ENCODE data around the gene COL4A2. TPM values are rescaled to one million over a fixed set of nuclear protein-coding genes. Genes with fewer than 3 reads are reported as not detected.

The COL4A2 gene
- total RNA-seq, 1 donor from 2014 or later = 1,414 TPM

- Histone ChIP-seq H2AFZ (ENCODE audit: low read depth, low read length) (no peak overlapping the region), H3K4me2 (ENCODE audit: low read length) (peak overlapping the region; percentile 51), H3K79me2 (ENCODE audit: insufficient read depth, low read length) (peaks cover 95% of the 10 kb centered on the region), H3K36me3 (ENCODE audit: insufficient read depth, low read length) (peaks cover 37% of the 10 kb centered on the region), H4K20me1 (ENCODE audit: insufficient read depth, low read length) (peaks cover 50% of the 10 kb centered on the region), H3K9me3 (ENCODE audit: insufficient read depth, low read depth, low read length) (no peaks in the 10 kb centered on the region), H3K27ac (ENCODE audit: low read depth, low read length) (peak overlapping the region; percentile 37), H3K4me3 (ENCODE audit: insufficient read depth, low read depth, low read length) (no peak overlapping the region), H3K9ac (ENCODE audit: low read length) (peak overlapping the region; percentile 46), H3K27me3 (ENCODE audit: insufficient read depth, low read length) (no peaks in the 10 kb centered on the region), H3K4me1 (ENCODE audit: insufficient read depth, low read length) (peaks cover 68% of the 10 kb centered on the region)
- Mint-ChIP-seq H3K27me3 (ENCODE audit: low read depth, unreplicated experiment) (no peaks in the 10 kb centered on the region), H3K4me1 (ENCODE audit: low read depth, unreplicated experiment) (peaks cover 68% of the 10 kb centered on the region), H3K27ac (ENCODE audit: unreplicated experiment) (peak overlapping the region; percentile 96), H3K36me3 (ENCODE audit: low read depth, unreplicated experiment) (peaks cover 61% of the 10 kb centered on the region), H3K9me3 (ENCODE audit: unreplicated experiment) (no peaks in the 10 kb centered on the region), H3K4me3 (ENCODE audit: unreplicated experiment) (peak overlapping the region; percentile 81)
- TF ChIP-seq CTCF (IDR thresholded peaks at IDR 0.05; ENCODE audit: insufficient read depth, low read depth, low read length) = no peak
- TF ChIP-seq EZH2 (IDR thresholded peaks at IDR 0.05; ENCODE audit: insufficient read depth, low read length) = no peak
- no peak for DNase-seq (ENCODE audit: low read depth)
- FAIRE-seq = no peak
Measured at GRCh38 chr13:110314516-110315245, 7.6 kb downstream of the COL4A2 start.

- Histone ChIP-seq H3K9me3 (ENCODE audit: insufficient read depth, low read depth, low read length) (no peaks in the 10 kb centered on the region), H2AFZ (ENCODE audit: low read depth, low read length) (no peak overlapping the region), H3K79me2 (ENCODE audit: insufficient read depth, low read length) (peaks cover 87% of the 10 kb centered on the region), H3K4me3 (ENCODE audit: insufficient read depth, low read depth, low read length) (no peak overlapping the region), H3K4me2 (ENCODE audit: low read length) (no peak overlapping the region), H4K20me1 (ENCODE audit: insufficient read depth, low read length) (peaks cover 45% of the 10 kb centered on the region), H3K9ac (ENCODE audit: low read length) (peak overlapping the region; percentile 3), H3K27ac (ENCODE audit: low read depth, low read length) (peak overlapping the region; percentile 28), H3K4me1 (ENCODE audit: insufficient read depth, low read length) (peaks cover 68% of the 10 kb centered on the region), H3K36me3 (ENCODE audit: insufficient read depth, low read length) (peaks cover 31% of the 10 kb centered on the region), H3K27me3 (ENCODE audit: insufficient read depth, low read length) (no peaks in the 10 kb centered on the region)
- Mint-ChIP-seq H3K4me3 (ENCODE audit: unreplicated experiment) (peak overlapping the region; percentile 63), H3K36me3 (ENCODE audit: low read depth, unreplicated experiment) (peaks cover 52% of the 10 kb centered on the region), H3K27me3 (ENCODE audit: low read depth, unreplicated experiment) (no peaks in the 10 kb centered on the region), H3K9me3 (ENCODE audit: unreplicated experiment) (no peaks in the 10 kb centered on the region), H3K4me1 (ENCODE audit: low read depth, unreplicated experiment) (peaks cover 64% of the 10 kb centered on the region), H3K27ac (ENCODE audit: unreplicated experiment) (peak overlapping the region; percentile 80)
- FAIRE-seq = no peak
- no peak for TF ChIP-seq EZH2 (IDR thresholded peaks at IDR 0.05; ENCODE audit: insufficient read depth, low read length)
- no peak for TF ChIP-seq CTCF (IDR thresholded peaks at IDR 0.05; ENCODE audit: insufficient read depth, low read depth, low read length)
- DNase-seq (ENCODE audit: low read depth) = no peak
Measured at GRCh38 chr13:110316196-110316595, 9.1 kb downstream of the COL4A2 start.

- Histone ChIP-seq H3K9ac (ENCODE audit: low read length) (peak overlapping the region; percentile 29), H3K27me3 (ENCODE audit: insufficient read depth, low read length) (no peaks in the 10 kb centered on the region), H3K79me2 (ENCODE audit: insufficient read depth, low read length) (peaks cover 87% of the 10 kb centered on the region), H3K9me3 (ENCODE audit: insufficient read depth, low read depth, low read length) (no peaks in the 10 kb centered on the region), H3K4me2 (ENCODE audit: low read length) (no peak overlapping the region), H3K27ac (ENCODE audit: low read depth, low read length) (no peak overlapping the region), H3K4me1 (ENCODE audit: insufficient read depth, low read length) (peaks cover 68% of the 10 kb centered on the region), H3K4me3 (ENCODE audit: insufficient read depth, low read depth, low read length) (no peak overlapping the region), H4K20me1 (ENCODE audit: insufficient read depth, low read length) (peaks cover 45% of the 10 kb centered on the region), H2AFZ (ENCODE audit: low read depth, low read length) (no peak overlapping the region), H3K36me3 (ENCODE audit: insufficient read depth, low read length) (peaks cover 31% of the 10 kb centered on the region)
- no peak overlapping the region for H3K4me3 Mint-ChIP-seq (ENCODE audit: unreplicated experiment)
- H3K9me3 Mint-ChIP-seq (ENCODE audit: unreplicated experiment) = no peaks in the 10 kb centered on the region
- H3K27me3 Mint-ChIP-seq (ENCODE audit: low read depth, unreplicated experiment) = no peaks in the 10 kb centered on the region
- TF ChIP-seq CTCF (IDR thresholded peaks at IDR 0.05; ENCODE audit: insufficient read depth, low read depth, low read length) (no peak), EZH2 (IDR thresholded peaks at IDR 0.05; ENCODE audit: insufficient read depth, low read length) (no peak)
- DNase-seq (ENCODE audit: low read depth) (no peak), FAIRE-seq (peak; percentile 49)
- H3K27ac Mint-ChIP-seq (ENCODE audit: unreplicated experiment) = peak overlapping the region; percentile 29
- H3K36me3 Mint-ChIP-seq (ENCODE audit: low read depth, unreplicated experiment) = peaks cover 53% of the 10 kb centered on the region
- H3K4me1 Mint-ChIP-seq (ENCODE audit: low read depth, unreplicated experiment) = peaks cover 68% of the 10 kb centered on the region
Measured at GRCh38 chr13:110317093-110317492, 10.0 kb downstream of the COL4A2 start.

Measured in astrocyte (in vitro differentiated cells and primary cell).